Measurements from ENCODE around the gene GATAD2B.

Gene GATAD2B

GRCh38 chr1:153940756-153941155 is 18.0 kb upstream of the GATAD2B start:
- TF ChIP-seq PPARA (CRISPR knock-in tag; IDR thresholded peaks at IDR 0.05; ENCODE audit: borderline replicate concordance) (no peak), BACH2 (CRISPR knock-in tag; IDR thresholded peaks at IDR 0.05; ENCODE audit: borderline replicate concordance) (no peak), ZC3H10 (CRISPR knock-in tag; IDR thresholded peaks at IDR 0.05) (no peak), PATZ1 (CRISPR knock-in tag; IDR thresholded peaks at IDR 0.05; ENCODE audit: borderline replicate concordance) (no peak), ZNF8 (CRISPR knock-in tag; IDR thresholded peaks at IDR 0.05) (no peak), POU6F1 (CRISPR knock-in tag; IDR thresholded peaks at IDR 0.05; ENCODE audit: borderline replicate concordance, low read depth) (no peak), ARNTL (CRISPR knock-in tag; IDR thresholded peaks at IDR 0.05; ENCODE audit: borderline replicate concordance, low read depth) (no peak), TOX (CRISPR knock-in tag; IDR thresholded peaks at IDR 0.05; ENCODE audit: borderline replicate concordance) (no peak), TSHZ2 (CRISPR knock-in tag; IDR thresholded peaks at IDR 0.05) (no peak), CSDC2 (CRISPR knock-in tag; IDR thresholded peaks at IDR 0.05) (no peak), SNAI2 (CRISPR knock-in tag; IDR thresholded peaks at IDR 0.05) (no peak), OSR1 (CRISPR knock-in tag; IDR thresholded peaks at IDR 0.05) (no peak), GLIS3 (CRISPR knock-in tag; IDR thresholded peaks at IDR 0.05) (no peak), CSRNP3 (CRISPR knock-in tag; IDR thresholded peaks at IDR 0.05) (no peak), ZNF70 (CRISPR knock-in tag; IDR thresholded peaks at IDR 0.05) (no peak), ISL1 (CRISPR knock-in tag; IDR thresholded peaks at IDR 0.05) (no peak)
- no peak for ATAC-seq

GRCh38 chr1:153939476-153939875 is 16.7 kb upstream of the GATAD2B start:
- no peak for TF ChIP-seq ZC3H10 (CRISPR knock-in tag; IDR thresholded peaks at IDR 0.05)
- no peak for TF ChIP-seq ESRRG (CRISPR knock-in tag; IDR thresholded peaks at IDR 0.05)
- TF ChIP-seq ZNF8 (CRISPR knock-in tag; IDR thresholded peaks at IDR 0.05) = no peak
- no peak for TF ChIP-seq CREB5 (CRISPR knock-in tag; IDR thresholded peaks at IDR 0.05; ENCODE audit: low read depth)
- no peak for TF ChIP-seq BACH2 (CRISPR knock-in tag; IDR thresholded peaks at IDR 0.05; ENCODE audit: borderline replicate concordance)
- TF ChIP-seq GLIS3 (CRISPR knock-in tag; IDR thresholded peaks at IDR 0.05) = no peak
- no peak for TF ChIP-seq CSDC2 (CRISPR knock-in tag; IDR thresholded peaks at IDR 0.05)
- TF ChIP-seq TOX (CRISPR knock-in tag; IDR thresholded peaks at IDR 0.05; ENCODE audit: borderline replicate concordance) = no peak
- ATAC-seq = no peak

- TF ChIP-seq ISL1 (CRISPR knock-in tag; IDR thresholded peaks at IDR 0.05) = no peak
- no peak for TF ChIP-seq ZC3H10 (CRISPR knock-in tag; IDR thresholded peaks at IDR 0.05)
- TF ChIP-seq TSHZ2 (CRISPR knock-in tag; IDR thresholded peaks at IDR 0.05) = no peak
- no peak for TF ChIP-seq ESRRG (CRISPR knock-in tag; IDR thresholded peaks at IDR 0.05)
- TF ChIP-seq POU6F1 (CRISPR knock-in tag; IDR thresholded peaks at IDR 0.05; ENCODE audit: borderline replicate concordance, low read depth) = no peak
- TF ChIP-seq CSDC2 (CRISPR knock-in tag; IDR thresholded peaks at IDR 0.05) = no peak
- TF ChIP-seq ZNF8 (CRISPR knock-in tag; IDR thresholded peaks at IDR 0.05) = no peak
- no peak for TF ChIP-seq OSR1 (CRISPR knock-in tag; IDR thresholded peaks at IDR 0.05)
- TF ChIP-seq ZFP3 (CRISPR knock-in tag; IDR thresholded peaks at IDR 0.05) = no peak
- no peak for TF ChIP-seq PPARA (CRISPR knock-in tag; IDR thresholded peaks at IDR 0.05; ENCODE audit: borderline replicate concordance)
- TF ChIP-seq RARB (CRISPR knock-in tag; IDR thresholded peaks at IDR 0.05) = no peak
- TF ChIP-seq CREB5 (CRISPR knock-in tag; IDR thresholded peaks at IDR 0.05; ENCODE audit: low read depth) = no peak
- TF ChIP-seq TCF4 (CRISPR knock-in tag; IDR thresholded peaks at IDR 0.05; ENCODE audit: borderline replicate concordance) = no peak
- ATAC-seq = no peak
Observed at GRCh38 chr1:153938996-153939395, 16.2 kb upstream of the GATAD2B start.
